Muscle of leg (tissue), 11 donors: ENCODE data around the gene PPCDC. TPM values are rescaled to one million over a fixed set of nuclear protein-coding genes. Genes with fewer than 3 reads are reported as not detected.

Experiments
- DNase-seq: peaks from one replicate; pipeline ENCODE4 v3.0.0; 2013
- H3K27ac ChIP-seq: one replicate; pipeline ENCODE4 v1.5.1; 2013; ENCODE audit warnings: mild to moderate bottlenecking, low read length, control low read depth
- H3K27me3 ChIP-seq: one replicate; pipeline ENCODE4 v1.6.1; 2013; ENCODE audit warnings: low read length; ENCODE audit not compliant: control insufficient read depth, insufficient read depth
- H3K36me3 ChIP-seq: one replicate; pipeline ENCODE4 v1.6.1; 2013; ENCODE audit warnings: low read length; ENCODE audit not compliant: control insufficient read depth, insufficient read depth
- H3K4me1 ChIP-seq: one replicate; pipeline ENCODE4 v1.6.1; 2013; ENCODE audit warnings: low read length; ENCODE audit not compliant: control insufficient read depth, insufficient read depth
- H3K4me3 ChIP-seq: one replicate; pipeline ENCODE4 v1.5.1; 2013; ENCODE audit warnings: low read length, control low read depth
- H3K9me3 ChIP-seq: replicated peaks from 2 replicates; pipeline ENCODE4 v1.6.1; 2013; ENCODE audit warnings: low read depth, low read length; ENCODE audit not compliant: control insufficient read depth
- WGBS: methylation state at CpG from one replicate; pipeline ENCODE4 v1.1.5; 2013; ENCODE audit warnings: missing lambda C conversion rate; ENCODE audit not compliant: insufficient coverage; 5-methylcytosine and 5-hydroxymethylcytosine counted together
- polyA plus RNA-seq, 8 donors: library from polyadenylated mRNA; unstranded; fragments of 120-200 nt; gene quantifications; one replicate each; pipeline versions ENCODE4 v1.2.1 to v1.2.3, GENCODE V29; 2013; ENCODE audit warnings: inconsistent platforms in 1 of 8, low replicate concordance in 1 of 8; ENCODE audit not compliant: insufficient read length in 8 of 8, insufficient read depth in 1 of 8
- total RNA-seq: library from RNA; stranded (reverse); fragments of 120-200 nt; gene quantifications from one replicate; pipeline ENCODE4 v1.2.4, GENCODE V29; 2013

PPCDC gene
- total and polyA plus RNA-seq, 9 donors, result 5.9 to 8.3 (median 7.6) TPM

DNA sequence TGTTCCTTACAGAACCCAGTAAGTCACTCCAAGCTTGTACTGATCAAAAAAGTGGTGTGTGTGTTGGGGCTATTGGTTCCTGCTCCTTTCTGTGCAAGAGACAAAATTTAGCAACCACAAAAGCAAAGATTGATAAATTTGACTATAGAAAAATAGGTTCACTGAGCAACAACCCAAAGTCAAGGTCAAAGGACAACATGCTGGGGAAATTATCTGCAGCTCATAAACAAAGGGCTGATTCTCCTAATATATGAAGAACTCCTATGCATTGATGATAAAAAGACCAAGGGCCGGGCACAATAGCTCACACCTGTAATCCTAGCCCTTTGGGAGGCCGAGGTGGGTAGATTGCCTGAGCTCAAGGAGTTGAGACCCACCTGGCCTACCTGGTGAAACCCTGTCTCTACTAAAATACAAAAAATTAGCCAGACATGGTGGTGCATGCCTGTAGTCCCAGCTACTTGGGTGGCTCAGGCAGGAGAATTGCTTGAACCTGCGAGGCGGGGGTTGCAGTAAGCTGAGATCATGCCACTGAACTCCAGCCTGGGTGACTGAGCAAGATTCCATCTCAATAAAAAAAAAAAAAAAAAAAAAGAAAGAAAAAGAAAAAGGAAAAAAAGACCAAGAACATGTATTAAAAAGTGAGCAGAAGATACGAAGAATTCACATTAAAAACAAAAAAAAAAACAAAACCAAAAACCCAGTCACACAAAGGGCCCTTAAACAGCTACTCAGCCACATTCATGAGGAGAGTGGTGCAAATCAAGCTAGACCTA lies 29.8 kb downstream of the PPCDC start:
- Histone ChIP-seq H3K4me1 (peaks cover 39% of the 10 kb centered on the region), H3K36me3 (no peaks in the 10 kb centered on the region), H3K27me3 (no peaks in the 10 kb centered on the region), H3K4me3 (no peak overlapping the region), H3K9me3 (no peaks in the 10 kb centered on the region), H3K27ac (no peak overlapping the region)
- WGBS, result 90% methylated on average over 2 of the region's 5 CpGs
- no peak for DNase-seq

DNA sequence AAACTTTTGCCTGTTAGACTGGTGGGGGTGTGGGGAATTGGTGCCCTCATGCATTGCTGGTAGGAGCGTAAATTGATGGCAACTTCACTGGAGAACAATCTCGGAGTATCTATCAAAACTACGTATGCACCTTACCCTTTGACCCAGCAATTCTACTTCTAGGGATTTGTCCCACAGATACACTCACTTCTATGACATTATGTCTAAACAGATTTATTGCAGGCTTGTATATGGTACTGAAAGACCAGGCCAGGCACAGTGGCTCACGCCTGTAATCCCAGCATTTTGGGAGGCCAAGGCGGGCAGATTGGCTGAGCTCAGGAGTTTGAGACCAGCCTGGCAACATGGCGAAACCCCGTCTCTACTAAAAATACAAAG lies 30.3 kb downstream of the PPCDC start:
- H3K27ac ChIP-seq, result no peak overlapping the region
- WGBS, result 96% methylated on average over 3 of the region's 7 CpGs
- H3K4me1 ChIP-seq, result peaks cover 38% of the 10 kb centered on the region
- no peaks in the 10 kb centered on the region for H3K9me3 ChIP-seq
- no peaks in the 10 kb centered on the region for H3K27me3 ChIP-seq
- no peaks in the 10 kb centered on the region for H3K36me3 ChIP-seq
- DNase-seq, result no peak
- H3K4me3 ChIP-seq, result no peak overlapping the region

GRCh38 chr15:75054172-75054897 lies 30.9 kb downstream of the PPCDC start:
- WGBS, result no CpG with 5 or more reads among the region's 3 CpGs
- no peaks in the 10 kb centered on the region for H3K36me3 ChIP-seq
- no peak for DNase-seq
- H3K4me3 ChIP-seq, result no peak overlapping the region
- no peaks in the 10 kb centered on the region for H3K27me3 ChIP-seq
- no peaks in the 10 kb centered on the region for H3K9me3 ChIP-seq
- peaks cover 32% of the 10 kb centered on the region for H3K4me1 ChIP-seq
- no peak overlapping the region for H3K27ac ChIP-seq

DNA sequence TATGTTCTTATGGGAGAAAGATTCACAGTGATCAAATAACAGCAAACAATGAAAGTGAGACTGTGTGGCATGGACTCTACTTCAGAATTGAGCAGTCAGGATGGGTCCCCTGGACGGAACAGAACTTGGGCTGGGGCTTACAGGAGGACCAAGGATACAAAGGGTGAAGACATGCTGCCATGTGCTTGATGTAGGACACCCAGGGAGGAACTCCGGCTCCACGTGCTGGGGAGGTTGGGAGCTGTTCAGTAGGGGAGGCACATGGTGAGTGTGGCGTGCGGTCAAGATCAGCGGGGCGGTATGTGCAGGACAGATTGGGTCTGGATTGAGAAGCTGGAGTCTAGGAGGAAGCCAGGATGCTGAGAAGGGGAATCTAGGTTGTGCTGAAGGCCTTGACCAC lies 32.6 kb downstream of the PPCDC start:
- Histone ChIP-seq H3K36me3 (peaks cover 2% of the 10 kb centered on the region), H3K9me3 (no peaks in the 10 kb centered on the region), H3K27ac (no peak overlapping the region), H3K27me3 (no peaks in the 10 kb centered on the region), H3K4me3 (no peak overlapping the region), H3K4me1 (peaks cover 15% of the 10 kb centered on the region)
- 78% methylated on average over 7 of the region's 7 CpGs for WGBS
- DNase-seq, result no peak

DNA sequence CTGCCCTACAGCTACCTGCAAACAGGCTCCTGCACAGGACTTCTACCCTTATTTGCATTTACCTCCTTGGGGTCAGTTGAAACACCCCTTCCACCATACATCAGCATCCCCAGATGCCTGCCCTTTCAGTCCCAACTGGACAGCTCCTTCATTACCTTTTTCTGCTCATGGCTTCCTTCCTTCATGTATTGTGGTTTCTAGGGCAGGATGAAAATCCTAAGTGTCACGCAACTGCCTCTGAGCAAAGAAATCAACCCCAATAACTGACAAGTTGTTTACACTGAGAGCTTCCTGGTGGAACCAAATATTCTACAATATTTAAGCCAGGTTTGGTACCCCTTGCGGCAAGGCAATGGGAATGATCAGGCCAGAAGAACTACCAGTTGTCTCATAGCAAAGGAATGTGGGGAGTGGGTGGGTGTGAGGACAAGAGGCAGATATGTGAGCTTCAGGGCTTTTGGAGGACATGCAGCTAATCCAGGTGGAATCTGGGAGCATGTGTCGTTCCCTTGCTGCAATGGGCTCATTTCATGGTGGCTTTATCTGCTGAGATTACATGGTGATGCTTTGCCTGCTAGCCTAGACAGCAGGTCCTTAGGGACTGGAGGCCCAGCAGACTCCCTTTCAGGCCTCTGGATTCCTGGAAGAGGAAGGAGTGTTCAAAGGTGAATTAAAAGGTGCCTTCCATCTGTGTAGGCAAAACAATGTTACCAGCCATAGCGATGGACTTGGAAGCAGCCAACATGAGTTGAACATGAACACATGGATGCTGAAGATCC lies 34.9 kb downstream of the PPCDC start:
- Histone ChIP-seq H3K36me3 (peaks cover 2% of the 10 kb centered on the region), H3K4me1 (peaks cover 5% of the 10 kb centered on the region), H3K9me3 (no peaks in the 10 kb centered on the region), H3K27me3 (no peaks in the 10 kb centered on the region), H3K27ac (no peak overlapping the region), H3K4me3 (no peak overlapping the region)
- DNase-seq, result no peak
- WGBS, result 79% methylated on average over 3 of the region's 4 CpGs

DNA sequence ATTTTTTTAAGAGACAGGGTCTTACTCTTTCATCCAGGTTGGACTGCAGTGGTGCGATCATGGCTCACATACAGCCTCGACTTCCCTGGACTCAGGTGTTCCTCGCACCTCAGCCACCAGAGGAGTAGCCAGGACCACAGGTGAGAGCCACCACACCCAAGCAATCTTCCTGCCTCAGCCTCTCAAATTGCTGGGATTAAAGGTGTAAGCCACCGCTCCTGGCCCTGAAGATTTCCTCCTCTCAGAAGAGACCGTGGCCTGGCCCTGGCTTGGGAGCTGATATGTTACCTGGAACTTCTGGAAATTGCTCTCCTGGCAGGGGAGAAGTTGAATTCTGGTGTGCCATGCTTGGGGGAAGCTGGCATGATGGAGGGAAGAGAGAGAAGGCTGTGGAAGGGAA lies 36.2 kb downstream of the PPCDC start:
- no peak overlapping the region for H3K27ac ChIP-seq
- H3K4me1 ChIP-seq, result peaks cover 12% of the 10 kb centered on the region
- H3K27me3 ChIP-seq, result no peaks in the 10 kb centered on the region
- no peak for DNase-seq
- WGBS, result 100% methylated on average over 3 of the region's 5 CpGs
- H3K36me3 ChIP-seq, result peaks cover 2% of the 10 kb centered on the region
- H3K9me3 ChIP-seq, result no peaks in the 10 kb centered on the region
- H3K4me3 ChIP-seq, result no peak overlapping the region

DNA sequence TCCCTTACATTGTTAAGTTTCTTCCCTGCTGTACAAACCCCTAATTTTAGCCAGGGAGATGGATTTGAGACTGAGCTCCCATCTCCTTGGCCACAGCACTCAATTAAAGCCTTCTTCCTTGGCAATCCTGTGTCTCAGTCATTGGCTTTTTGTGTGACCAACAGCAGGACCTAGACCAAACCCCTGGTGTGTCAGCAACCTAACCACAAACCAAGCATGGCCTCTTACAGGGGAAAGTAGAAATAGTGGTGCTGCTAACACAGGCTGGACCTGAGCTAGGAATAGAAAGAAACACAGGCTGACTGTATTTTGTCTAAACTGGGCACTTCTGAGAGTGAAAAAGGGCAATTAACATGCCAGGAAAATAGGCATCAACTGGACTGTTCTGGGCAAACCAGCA lies 37.9 kb downstream of the PPCDC start:
- Histone ChIP-seq H3K4me3 (no peak overlapping the region), H3K9me3 (no peaks in the 10 kb centered on the region), H3K4me1 (peaks cover 24% of the 10 kb centered on the region), H3K36me3 (peaks cover 2% of the 10 kb centered on the region), H3K27me3 (no peaks in the 10 kb centered on the region), H3K27ac (no peak overlapping the region)
- DNase-seq, result no peak

DNA sequence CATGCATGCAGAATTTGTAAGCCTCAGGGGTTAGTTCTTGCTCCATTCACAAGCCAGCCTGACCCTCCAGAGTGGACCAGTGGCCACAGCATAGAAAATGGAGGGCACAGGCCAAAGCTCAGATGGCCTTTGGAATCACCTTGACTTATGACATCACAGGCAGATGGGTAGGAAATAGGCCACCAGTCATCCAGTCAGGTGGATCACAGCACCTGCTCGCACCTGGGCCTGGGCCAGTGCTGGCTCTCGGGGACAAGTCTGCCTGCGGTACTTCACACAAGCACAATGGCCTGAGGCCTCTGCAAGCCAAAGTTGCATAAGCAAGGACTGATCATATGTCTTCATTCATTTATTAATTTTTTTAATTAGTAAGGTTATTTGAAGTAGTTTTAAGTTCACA lies 39.3 kb downstream of the PPCDC start:
- H3K27ac ChIP-seq, result no peak overlapping the region
- H3K36me3 ChIP-seq, result peaks cover 2% of the 10 kb centered on the region
- no peaks in the 10 kb centered on the region for H3K27me3 ChIP-seq
- H3K9me3 ChIP-seq, result peaks cover 5% of the 10 kb centered on the region
- DNase-seq, result no peak
- WGBS, result 78% methylated on average over 2 of the region's 3 CpGs
- peaks cover 24% of the 10 kb centered on the region for H3K4me1 ChIP-seq
- no peak overlapping the region for H3K4me3 ChIP-seq

DNA sequence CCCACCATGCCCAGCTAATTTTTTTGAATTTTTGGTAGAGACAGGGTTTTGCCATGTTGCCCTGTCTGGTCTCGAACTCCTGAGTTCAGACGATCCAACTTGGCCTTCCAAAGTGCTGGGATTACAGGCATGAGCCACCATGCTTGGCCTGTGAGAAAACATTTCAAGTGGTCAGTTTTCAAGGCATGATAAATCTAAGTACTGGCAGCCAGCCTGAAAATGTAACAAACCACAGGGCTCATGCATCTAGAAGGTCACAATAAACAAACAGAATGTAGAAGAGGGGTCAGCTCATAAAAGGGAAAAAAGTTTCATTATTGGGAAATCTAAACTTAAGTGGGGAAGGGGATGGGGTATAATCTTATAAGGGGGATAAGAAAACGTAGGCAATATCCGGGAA lies 39.9 kb downstream of the PPCDC start:
- Histone ChIP-seq H3K4me3 (no peak overlapping the region), H3K36me3 (peaks cover 2% of the 10 kb centered on the region), H3K27me3 (no peaks in the 10 kb centered on the region), H3K27ac (no peak overlapping the region), H3K4me1 (peaks cover 21% of the 10 kb centered on the region), H3K9me3 (peaks cover 5% of the 10 kb centered on the region)
- no peak for DNase-seq
- 80% methylated on average over 1 of the region's 4 CpGs for WGBS

DNA sequence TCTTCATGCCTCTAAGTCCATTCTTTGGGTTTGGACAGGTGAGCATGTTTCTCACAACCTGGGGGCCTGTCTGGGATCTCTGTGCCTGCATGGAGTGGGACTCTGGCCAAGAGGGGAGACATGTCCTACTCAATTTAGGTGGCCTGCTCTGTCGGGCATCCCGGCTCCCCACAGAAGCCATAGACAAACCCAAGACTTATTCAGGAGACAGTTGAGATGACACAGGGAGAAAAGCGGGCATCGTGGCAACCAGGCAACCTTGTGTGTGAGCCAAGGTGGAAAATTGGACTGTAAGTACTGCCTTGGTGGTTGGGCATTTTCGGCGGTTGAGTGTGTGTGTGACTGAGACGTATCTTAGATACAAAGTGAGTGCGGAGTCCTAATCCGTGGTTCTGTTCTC lies 40.5 kb downstream of the PPCDC start:
- Histone ChIP-seq H3K27me3 (no peaks in the 10 kb centered on the region), H3K4me1 (peaks cover 18% of the 10 kb centered on the region), H3K27ac (no peak overlapping the region), H3K4me3 (no peak overlapping the region), H3K36me3 (peaks cover 2% of the 10 kb centered on the region), H3K9me3 (peaks cover 5% of the 10 kb centered on the region)
- no peak for DNase-seq
- WGBS, result 78% methylated on average over 7 of the region's 9 CpGs
